ENCODE results near the gene AHR. TPM values are rescaled to one million over a fixed set of nuclear protein-coding genes. Genes with fewer than 3 reads are reported as not detected.

AHR gene
- total RNA-seq, 1 donor from 2014 or later: 41.0 TPM

DNA sequence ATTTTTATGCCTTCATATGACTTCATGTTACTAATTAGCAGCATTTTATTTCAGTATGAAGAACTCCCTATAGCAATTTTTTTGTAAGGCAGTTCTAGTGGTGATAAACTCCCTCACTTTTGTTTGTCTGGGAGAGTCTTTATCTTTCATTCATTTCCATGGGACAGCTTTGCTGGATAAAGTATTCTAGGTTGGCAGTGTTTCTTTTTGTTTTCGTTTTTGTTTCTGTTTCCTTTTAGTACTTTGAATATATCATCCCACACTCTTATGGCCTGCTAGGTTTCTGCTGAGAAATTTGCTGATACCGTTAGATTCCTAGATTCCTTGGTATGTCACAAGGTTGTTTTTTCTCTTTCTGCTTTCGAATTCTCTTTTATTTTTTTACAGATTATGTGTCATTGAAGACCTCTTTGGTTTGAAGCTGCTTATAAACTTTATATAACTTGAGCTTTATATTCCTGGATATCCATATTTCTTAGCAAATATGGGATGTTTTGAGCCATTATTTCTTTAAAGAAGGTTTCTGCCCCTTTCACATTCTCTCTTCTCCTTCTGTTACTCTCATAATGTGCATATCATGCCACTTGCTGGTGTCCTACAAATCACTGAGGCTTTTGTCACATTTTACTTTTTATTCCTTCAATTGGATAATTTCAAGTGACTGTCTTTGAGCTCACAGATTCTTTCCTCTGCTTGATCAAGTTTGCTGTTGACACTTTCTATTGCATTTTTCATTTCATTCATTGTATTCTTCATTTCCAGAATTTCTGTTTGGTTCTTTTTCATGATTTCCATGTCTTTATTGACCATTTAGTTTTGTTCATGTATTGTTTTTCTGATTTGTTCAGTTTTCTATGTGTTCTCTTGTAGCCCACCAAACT is 28.9 kb upstream of the AHR start:
- Mint-ChIP-seq H3K27me3 (no peaks in the 10 kb centered on the region), H3K36me3 (no peaks in the 10 kb centered on the region), H3K4me3 (no peak overlapping the region), H3K4me1 (ENCODE audit: unreplicated experiment) (peaks cover 6% of the 10 kb centered on the region), H3K27ac (no peak overlapping the region), H3K9me3 (peaks cover 15% of the 10 kb centered on the region)
- DNase-seq (ENCODE audit: extremely low spot score, unreplicated experiment): no peak
- TF ChIP-seq CTCF (conservative IDR thresholded peaks at IDR 0.05): no peak

DNA sequence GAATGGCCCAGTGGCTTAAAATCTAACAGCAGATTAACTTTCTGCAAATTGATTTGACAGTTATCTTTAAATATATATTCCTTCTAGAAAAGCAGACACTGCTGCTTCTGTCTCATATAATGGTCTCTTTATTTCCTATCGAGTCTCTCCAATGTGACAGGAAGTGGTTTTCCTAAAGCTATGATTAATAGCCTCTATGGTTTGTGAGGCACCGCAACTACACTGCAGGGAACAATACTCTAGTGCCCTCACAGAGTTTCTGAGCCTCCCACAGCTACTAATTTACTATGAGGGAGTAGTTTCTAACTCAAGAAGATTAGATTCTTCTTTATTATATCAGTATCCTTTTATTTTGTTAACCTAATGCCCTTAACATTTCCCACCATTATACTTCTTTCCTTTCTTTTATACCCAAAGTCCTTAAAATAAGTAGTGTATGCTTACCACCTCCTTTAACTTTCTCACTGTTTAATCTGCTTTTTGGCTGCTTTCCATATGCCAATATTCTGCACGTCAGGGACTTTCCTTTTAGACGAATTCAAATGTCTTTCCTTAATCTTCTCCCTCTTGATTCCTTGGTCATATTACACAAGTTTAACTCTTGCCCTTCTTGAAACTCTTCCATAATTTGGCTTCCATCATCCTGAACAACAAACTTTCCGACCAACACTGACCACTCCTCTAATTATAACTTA is 23.8 kb upstream of the AHR start:
- no peak overlapping the region for H3K27ac Mint-ChIP-seq
- no peaks in the 10 kb centered on the region for H3K36me3 Mint-ChIP-seq
- H3K4me3 Mint-ChIP-seq: no peak overlapping the region
- DNase-seq (ENCODE audit: extremely low spot score, unreplicated experiment): no peak
- H3K4me1 Mint-ChIP-seq (ENCODE audit: unreplicated experiment): peaks cover 11% of the 10 kb centered on the region
- peaks cover 9% of the 10 kb centered on the region for H3K9me3 Mint-ChIP-seq
- H3K27me3 Mint-ChIP-seq: no peaks in the 10 kb centered on the region
- no peak for TF ChIP-seq CTCF (conservative IDR thresholded peaks at IDR 0.05)

- Mint-ChIP-seq H3K4me3 (no peak overlapping the region), H3K9me3 (peaks cover 6% of the 10 kb centered on the region), H3K27ac (no peak overlapping the region), H3K4me1 (ENCODE audit: unreplicated experiment) (peaks cover 11% of the 10 kb centered on the region), H3K27me3 (no peaks in the 10 kb centered on the region), H3K36me3 (no peaks in the 10 kb centered on the region)
- TF ChIP-seq CTCF (conservative IDR thresholded peaks at IDR 0.05): no peak
- DNase-seq (ENCODE audit: extremely low spot score, unreplicated experiment): no peak
Measured at GRCh38 chr7:17275749-17276671, 22.4 kb upstream of the AHR start.

DNA sequence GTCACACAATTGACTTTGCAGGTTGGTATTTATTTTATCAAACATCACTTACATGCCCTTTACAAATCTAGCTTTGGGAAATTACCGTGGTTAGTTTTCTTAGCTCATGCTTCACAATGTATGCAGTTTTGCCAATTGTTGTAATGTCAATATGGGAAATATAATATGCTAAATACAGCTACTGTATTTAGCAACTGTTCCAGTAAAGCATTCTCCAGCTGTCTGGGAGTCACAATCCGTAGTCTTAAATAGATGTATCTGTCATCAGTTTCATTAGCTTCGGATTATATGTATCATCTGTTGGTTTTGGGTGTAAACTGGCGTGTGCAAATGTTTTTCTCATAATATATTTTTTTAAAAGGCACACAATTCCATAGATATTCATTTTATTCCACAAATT is 19.4 kb upstream of the AHR start:
- no peaks in the 10 kb centered on the region for H3K9me3 Mint-ChIP-seq
- TF ChIP-seq CTCF (conservative IDR thresholded peaks at IDR 0.05): no peak
- no peak overlapping the region for H3K4me3 Mint-ChIP-seq
- H3K4me1 Mint-ChIP-seq (ENCODE audit: unreplicated experiment): peaks cover 7% of the 10 kb centered on the region
- no peaks in the 10 kb centered on the region for H3K36me3 Mint-ChIP-seq
- DNase-seq (ENCODE audit: extremely low spot score, unreplicated experiment): no peak
- H3K27me3 Mint-ChIP-seq: no peaks in the 10 kb centered on the region
- no peak overlapping the region for H3K27ac Mint-ChIP-seq

DNA sequence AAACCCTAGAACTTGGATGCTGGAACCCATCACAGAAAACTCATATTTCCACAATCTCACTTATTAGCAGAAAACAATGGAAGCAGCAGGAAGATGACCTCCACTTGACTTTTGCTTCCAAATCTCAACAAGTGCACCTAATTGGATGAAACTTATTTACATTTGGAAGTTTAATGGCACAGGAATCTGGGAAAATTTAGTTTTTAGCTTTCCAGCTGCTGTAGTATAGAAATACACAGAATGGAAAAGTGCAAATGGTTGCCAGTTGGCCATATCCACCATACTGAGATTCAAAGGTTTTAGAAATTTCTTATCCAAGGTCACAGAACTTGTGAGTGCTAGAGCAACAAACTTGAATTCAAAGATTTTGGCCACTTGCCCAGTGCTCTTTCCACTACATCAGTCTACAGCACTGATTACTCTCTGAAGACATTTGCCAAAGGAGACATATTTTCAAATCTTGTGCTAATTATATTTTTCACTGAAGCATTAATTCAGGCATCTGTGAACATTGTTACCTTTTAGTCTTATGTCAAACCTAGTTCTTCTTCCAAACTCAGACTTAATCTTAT is 9.3 kb upstream of the AHR start:
- no peak overlapping the region for H3K4me3 Mint-ChIP-seq
- TF ChIP-seq CTCF (conservative IDR thresholded peaks at IDR 0.05): no peak
- H3K4me1 Mint-ChIP-seq (ENCODE audit: unreplicated experiment): no peaks in the 10 kb centered on the region
- DNase-seq (ENCODE audit: extremely low spot score, unreplicated experiment): no peak
- H3K36me3 Mint-ChIP-seq: no peaks in the 10 kb centered on the region
- no peaks in the 10 kb centered on the region for H3K27me3 Mint-ChIP-seq
- no peaks in the 10 kb centered on the region for H3K9me3 Mint-ChIP-seq
- no peak overlapping the region for H3K27ac Mint-ChIP-seq

Data from type B pancreatic cell (in vitro differentiated cells).